Measurements from ENCODE around the gene AFDN.

GRCh38 chr6:168021581-168021980 lies 194.9 kb downstream of the AFDN start:
- TF ChIP-seq, protein P1, sequence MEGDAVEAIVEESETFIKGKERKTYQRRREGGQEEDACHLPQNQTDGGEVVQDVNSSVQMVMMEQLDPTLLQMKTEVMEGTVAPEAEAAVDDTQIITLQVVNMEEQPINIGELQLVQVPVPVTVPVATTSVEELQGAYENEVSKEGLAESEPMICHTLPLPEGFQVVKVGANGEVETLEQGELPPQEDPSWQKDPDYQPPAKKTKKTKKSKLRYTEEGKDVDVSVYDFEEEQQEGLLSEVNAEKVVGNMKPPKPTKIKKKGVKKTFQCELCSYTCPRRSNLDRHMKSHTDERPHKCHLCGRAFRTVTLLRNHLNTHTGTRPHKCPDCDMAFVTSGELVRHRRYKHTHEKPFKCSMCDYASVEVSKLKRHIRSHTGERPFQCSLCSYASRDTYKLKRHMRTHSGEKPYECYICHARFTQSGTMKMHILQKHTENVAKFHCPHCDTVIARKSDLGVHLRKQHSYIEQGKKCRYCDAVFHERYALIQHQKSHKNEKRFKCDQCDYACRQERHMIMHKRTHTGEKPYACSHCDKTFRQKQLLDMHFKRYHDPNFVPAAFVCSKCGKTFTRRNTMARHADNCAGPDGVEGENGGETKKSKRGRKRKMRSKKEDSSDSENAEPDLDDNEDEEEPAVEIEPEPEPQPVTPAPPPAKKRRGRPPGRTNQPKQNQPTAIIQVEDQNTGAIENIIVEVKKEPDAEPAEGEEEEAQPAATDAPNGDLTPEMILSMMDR (IDR thresholded peaks at IDR 0.05) = no peak
- TF ChIP-seq POLR2A (IDR thresholded peaks at IDR 0.05) = no peak

Measured in thyroid gland (tissue), 4 donors.